ENCODE measurements around the gene OR11H12. TPM values are rescaled to one million over a fixed set of nuclear protein-coding genes. Genes with fewer than 3 reads are reported as not detected.
"Not testable (repeated sequence)": the region's sequence is repeated elsewhere in the genome, so short reads cannot be mapped to it uniquely, and the experiment has no call there.

The OR11H12 gene
- not detected for polyA plus RNA-seq (ENCODE audit: insufficient read length in 4 of 4)

- DNase-seq (ENCODE audit: low read depth in 4 of 4, low spot score in 3 of 4) = not testable (repeated sequence)
Measured at GRCh38 chr14:18600817-18601216, at the start of gene OR11H12. Gene OR11H12, plus strand, starts transcription at chr14:18601117. Its CDS starts 0 bp downstream, at chr14:18601117.

- not testable (repeated sequence) for DNase-seq (ENCODE audit: low read depth in 4 of 4, low spot score in 3 of 4)
Measured at GRCh38 chr14:18582908-18583307, 18.0 kb upstream of the OR11H12 start.

GRCh38 chr14:18626610-18627213, 25.8 kb downstream of the OR11H12 start:
- not testable (repeated sequence) for DNase-seq (ENCODE audit: low read depth in 4 of 4, low spot score in 3 of 4)

GRCh38 chr14:18636066-18636465, 35.1 kb downstream of the OR11H12 start:
- DNase-seq (ENCODE audit: low read depth in 4 of 4, low spot score in 3 of 4) = not testable (repeated sequence)

- not testable (repeated sequence) for DNase-seq (ENCODE audit: low read depth in 4 of 4, low spot score in 3 of 4)
Measured at GRCh38 chr14:18638032-18638431, 37.1 kb downstream of the OR11H12 start.

- DNase-seq (ENCODE audit: low read depth in 4 of 4, low spot score in 3 of 4) = not testable (repeated sequence)
Measured at GRCh38 chr14:18638785-18639184, 37.9 kb downstream of the OR11H12 start.

- not testable (repeated sequence) for DNase-seq (ENCODE audit: low read depth in 4 of 4, low spot score in 3 of 4)
Measured at GRCh38 chr14:18646075-18646730, 45.3 kb downstream of the OR11H12 start.

All from left renal pelvis (tissue), 4 donors.